Glutamatergic neuron (in vitro differentiated cells): Measurements from ENCODE around the gene PLXNA1. TPM values are rescaled to one million over a fixed set of nuclear protein-coding genes. Genes with fewer than 3 reads are reported as not detected.
A peak's percentile ranks its signal among the peaks of the same experiment; 100 is the strongest.

Experiments used
- DNase-seq: peaks from one replicate; pipeline ENCODE4 v3.0.0; 2022
- H3K27ac Mint-ChIP-seq: one replicate; pipeline ENCODE4 v1.8.0; 2020; ENCODE audit warnings: mild to moderate bottlenecking, mixed read lengths, inconsistent platforms; ENCODE audit not compliant: unreplicated experiment
- H3K27me3 Mint-ChIP-seq: one replicate; pipeline ENCODE4 v1.8.0; 2020; ENCODE audit warnings: mild to moderate bottlenecking, moderate library complexity, mixed read lengths, inconsistent platforms; ENCODE audit not compliant: unreplicated experiment
- H3K36me3 Mint-ChIP-seq: one replicate; pipeline ENCODE4 v1.8.0; 2020; ENCODE audit warnings: mild to moderate bottlenecking, mixed read lengths, inconsistent platforms; ENCODE audit not compliant: unreplicated experiment
- H3K4me1 Mint-ChIP-seq: one replicate; pipeline ENCODE4 v1.8.0; 2020; ENCODE audit warnings: mild to moderate bottlenecking, low read depth, mixed read lengths, inconsistent platforms; ENCODE audit not compliant: unreplicated experiment
- H3K4me3 Mint-ChIP-seq: one replicate; pipeline ENCODE4 v1.8.0; 2020; ENCODE audit warnings: mild to moderate bottlenecking, mixed read lengths, inconsistent platforms; ENCODE audit not compliant: unreplicated experiment
- H3K9me3 Mint-ChIP-seq: one replicate; pipeline ENCODE4 v1.8.0; 2020; ENCODE audit warnings: mild to moderate bottlenecking, moderate library complexity, mixed read lengths, inconsistent platforms; ENCODE audit not compliant: unreplicated experiment
- CTCF ChIP-seq: fragments of 200-600 bp; sonication (generic); IDR thresholded peaks from one replicate; pipeline ENCODE4 v1.5.0; 2021; ENCODE audit not compliant: partially characterized antibody, unreplicated experiment
- total RNA-seq: library from RNA; stranded (reverse); fragmentation: NEBNext Ultra II Directional; extraction: Animal tissue kit (Norgen Biotek cat#: 25700); gene quantifications from one replicate; pipeline ENCODE4 v1.2.1, GENCODE V29; 2021; ENCODE audit not compliant: unreplicated experiment

PLXNA1 gene
- total RNA-seq, 1 donor from 2014 or later, result 110 TPM

GRCh38 chr3:126996905-126997304 lies 14.0 kb downstream of the PLXNA1 start:
- H3K4me3 Mint-ChIP-seq, result no peak overlapping the region
- no peak for DNase-seq
- H3K9me3 Mint-ChIP-seq, result peaks cover 14% of the 10 kb centered on the region
- TF ChIP-seq CTCF, result no peak
- no peak overlapping the region for H3K27ac Mint-ChIP-seq
- no peaks in the 10 kb centered on the region for H3K36me3 Mint-ChIP-seq
- H3K27me3 Mint-ChIP-seq, result peaks cover 16% of the 10 kb centered on the region
- H3K4me1 Mint-ChIP-seq, result peaks cover 15% of the 10 kb centered on the region

- H3K9me3 Mint-ChIP-seq, result peaks cover 14% of the 10 kb centered on the region
- DNase-seq, result no peak
- peaks cover 16% of the 10 kb centered on the region for H3K27me3 Mint-ChIP-seq
- no peaks in the 10 kb centered on the region for H3K36me3 Mint-ChIP-seq
- H3K4me1 Mint-ChIP-seq, result peaks cover 18% of the 10 kb centered on the region
- no peak overlapping the region for H3K27ac Mint-ChIP-seq
- peak overlapping the region; percentile 34 for H3K4me3 Mint-ChIP-seq
- no peak for TF ChIP-seq CTCF
Observed at GRCh38 chr3:126997455-126998038, 14.6 kb downstream of the PLXNA1 start.

- H3K27me3 Mint-ChIP-seq, result peaks cover 16% of the 10 kb centered on the region
- no peaks in the 10 kb centered on the region for H3K36me3 Mint-ChIP-seq
Observed at GRCh38 chr3:126998320-126998719, 15.4 kb downstream of the PLXNA1 start.

GRCh38 chr3:126998728-126999127 lies 15.8 kb downstream of the PLXNA1 start:
- no peak for DNase-seq
- peaks cover 23% of the 10 kb centered on the region for H3K4me1 Mint-ChIP-seq
- no peak for TF ChIP-seq CTCF
- peaks cover 14% of the 10 kb centered on the region for H3K9me3 Mint-ChIP-seq
- no peak overlapping the region for H3K27ac Mint-ChIP-seq
- no peak overlapping the region for H3K4me3 Mint-ChIP-seq
- peaks cover 16% of the 10 kb centered on the region for H3K27me3 Mint-ChIP-seq
- H3K36me3 Mint-ChIP-seq, result no peaks in the 10 kb centered on the region

More at GRCh38 chr3:126998320-126998719, 15.4 kb downstream of the PLXNA1 start:
- H3K9me3 Mint-ChIP-seq, result peaks cover 14% of the 10 kb centered on the region
- no peak for DNase-seq
- H3K27ac Mint-ChIP-seq, result peak overlapping the region; percentile 15
- peak overlapping the region; percentile 34 for H3K4me3 Mint-ChIP-seq
- H3K4me1 Mint-ChIP-seq, result peaks cover 20% of the 10 kb centered on the region
- no peak for TF ChIP-seq CTCF

GRCh38 chr3:126999383-126999782 lies 16.5 kb downstream of the PLXNA1 start:
- Mint-ChIP-seq H3K27me3 (peaks cover 14% of the 10 kb centered on the region), H3K36me3 (no peaks in the 10 kb centered on the region), H3K4me1 (peaks cover 23% of the 10 kb centered on the region), H3K27ac (no peak overlapping the region), H3K4me3 (no peak overlapping the region), H3K9me3 (peaks cover 14% of the 10 kb centered on the region)
- no peak for DNase-seq
- TF ChIP-seq CTCF, result no peak
